HG02973 (cell line): ENCODE measurements around the gene KCTD13.
A peak's percentile ranks its signal among the peaks of the same experiment; 100 is the strongest.
"Not testable (repeated sequence)": the region's sequence is repeated elsewhere in the genome, so short reads cannot be mapped to it uniquely, and the experiment has no call there.

Experiments used
- ATAC-seq: cut with Tn5 transposase; IDR thresholded peaks from one replicate; pipeline ENCODE4 v1.9.1; 2021; ENCODE audit warnings: moderate library complexity; ENCODE audit not compliant: unreplicated experiment

The KCTD13 gene

GRCh38 chr16:29883987-29884386 lies 42.0 kb downstream of the KCTD13 start:
- ATAC-seq: no peak

GRCh38 chr16:29881050-29881449 lies 45.0 kb downstream of the KCTD13 start:
- no peak for ATAC-seq

GRCh38 chr16:29878172-29878571 lies 47.9 kb downstream of the KCTD13 start:
- ATAC-seq: no peak

- no peak for ATAC-seq
Observed at GRCh38 chr16:29877266-29877961, 48.6 kb downstream of the KCTD13 start.

- no peak for ATAC-seq
Observed at GRCh38 chr16:29876594-29877249, 49.3 kb downstream of the KCTD13 start.

GRCh38 chr16:29876217-29876593 lies 49.8 kb downstream of the KCTD13 start:
- no peak for ATAC-seq

GRCh38 chr16:29875206-29875605 lies 50.8 kb downstream of the KCTD13 start:
- ATAC-seq: no peak

GRCh38 chr16:29873319-29873718 lies 52.7 kb downstream of the KCTD13 start:
- ATAC-seq: no peak

GRCh38 chr16:29871822-29872546 lies 54.0 kb downstream of the KCTD13 start:
- no peak for ATAC-seq

GRCh38 chr16:29869067-29869466 lies 57.0 kb downstream of the KCTD13 start:
- ATAC-seq: not testable (repeated sequence)

GRCh38 chr16:29868396-29869009 lies 57.5 kb downstream of the KCTD13 start:
- no peak for ATAC-seq

- no peak for ATAC-seq
Observed at GRCh38 chr16:29864205-29864604, 61.8 kb downstream of the KCTD13 start.

- ATAC-seq: no peak
Observed at GRCh38 chr16:29863669-29863984, 62.4 kb downstream of the KCTD13 start.

GRCh38 chr16:29862884-29863668 lies 63.0 kb downstream of the KCTD13 start, which contains the start of gene CDIPT:
Gene CDIPT, minus strand, starts transcription at chr16:29863226. Its CDS starts 369 bp downstream, at chr16:29862857.
- peak; percentile 82 for ATAC-seq

GRCh38 chr16:29862383-29862883 lies 63.6 kb downstream of the KCTD13 start:
- no peak for ATAC-seq

GRCh38 chr16:29860218-29860617 lies 65.8 kb downstream of the KCTD13 start:
- no peak for ATAC-seq

GRCh38 chr16:29858974-29859373 lies 67.1 kb downstream of the KCTD13 start:
- ATAC-seq: no peak

- no peak for ATAC-seq
Observed at GRCh38 chr16:29858149-29858849, 67.7 kb downstream of the KCTD13 start.

GRCh38 chr16:29857133-29857760 lies 68.8 kb downstream of the KCTD13 start:
- no peak for ATAC-seq
